Femur (tissue), 1 donor: Measurements from ENCODE around the gene CCDC171.
A peak's percentile ranks its signal among the peaks of the same experiment; 100 is the strongest.
"Not testable (repeated sequence)": the region's sequence is repeated elsewhere in the genome, so short reads cannot be mapped to it uniquely, and the experiment has no call there.

Experiments
- DNase-seq: peaks from one replicate; pipeline ENCODE4 v3.0.0-alpha.2; 2017

Gene CCDC171

GRCh38 chr9:15570769-15571168, 17.9 kb downstream of the CCDC171 start:
- DNase-seq: no peak

- DNase-seq: no peak
Measured at GRCh38 chr9:15572200-15572770, 19.4 kb downstream of the CCDC171 start.

GRCh38 chr9:15576350-15577050, 23.7 kb downstream of the CCDC171 start:
- DNase-seq: no peak

GRCh38 chr9:15578714-15579113, 25.9 kb downstream of the CCDC171 start:
- DNase-seq: peak; percentile 27

GRCh38 chr9:15584379-15584778, 31.5 kb downstream of the CCDC171 start:
- no peak for DNase-seq

- no peak for DNase-seq
Measured at GRCh38 chr9:15592317-15592716, 39.5 kb downstream of the CCDC171 start.

- DNase-seq: not testable (repeated sequence)
Measured at GRCh38 chr9:15592940-15593339, 40.1 kb downstream of the CCDC171 start.

- DNase-seq: not testable (repeated sequence)
Measured at GRCh38 chr9:15600666-15601330, 48.0 kb downstream of the CCDC171 start.

GRCh38 chr9:15606643-15607472, 54.0 kb downstream of the CCDC171 start:
- no peak for DNase-seq

GRCh38 chr9:15612962-15613361, 60.1 kb downstream of the CCDC171 start:
- no peak for DNase-seq

GRCh38 chr9:15617782-15618181, 64.9 kb downstream of the CCDC171 start:
- DNase-seq: no peak

- no peak for DNase-seq
Measured at GRCh38 chr9:15618540-15619331, 65.9 kb downstream of the CCDC171 start.

GRCh38 chr9:15622318-15622971, 69.6 kb downstream of the CCDC171 start:
- DNase-seq: no peak

- no peak for DNase-seq
Measured at GRCh38 chr9:15635752-15636151, 82.9 kb downstream of the CCDC171 start.

- DNase-seq: no peak
Measured at GRCh38 chr9:15640121-15640520, 87.3 kb downstream of the CCDC171 start.

- DNase-seq: no peak
Measured at GRCh38 chr9:15641291-15641690, 88.4 kb downstream of the CCDC171 start.

- no peak for DNase-seq
Measured at GRCh38 chr9:15642369-15642962, 89.6 kb downstream of the CCDC171 start.

GRCh38 chr9:15670246-15670645, 117.4 kb downstream of the CCDC171 start:
- DNase-seq: no peak

GRCh38 chr9:15670894-15671293, 118.1 kb downstream of the CCDC171 start:
- no peak for DNase-seq

GRCh38 chr9:15693701-15694100, 140.9 kb downstream of the CCDC171 start:
- no peak for DNase-seq

- no peak for DNase-seq
Measured at GRCh38 chr9:15696979-15697378, 144.1 kb downstream of the CCDC171 start.
